Natural killer cell treated with Interleukin-12 subunit alpha and Interleukin-12 subunit beta and Interleukin-15 and Interleukin-18, amount 100 ng/mL, for 72 hours (primary cell): ENCODE results near the gene LRRC36. TPM values are rescaled to one million over a fixed set of nuclear protein-coding genes. Genes with fewer than 3 reads are reported as not detected.

Experiments
- ATAC-seq, 2 donors: fragments of 150-1000 bp; cut with Tn5 transposase in 1 of 2; sonication (Bioruptor Pico), chemical (Tn5 transposase) in 1 of 2; 2 replicates each; pipeline ENCODE4 v1.10.0; 2021
- DNase-seq: peaks from one replicate; pipeline ENCODE4 v3.0.0; 2022; ENCODE audit warnings: low spot score
- H3K27ac Mint-ChIP-seq, 2 donors: 1 replicate in 1 of 2; 2 replicates in 1 of 2; pipeline ENCODE4 v1.8.0; 2022; ENCODE audit warnings: mixed read lengths in 2 of 2, mild to moderate bottlenecking in 1 of 2, moderate library complexity in 1 of 2
- H3K27me3 Mint-ChIP-seq, 2 donors: 1 replicate in 1 of 2; 2 replicates in 1 of 2; pipeline ENCODE4 v1.8.0; 2022; ENCODE audit warnings: mixed read lengths in 2 of 2
- H3K36me3 Mint-ChIP-seq: one replicate; pipeline ENCODE4 v1.8.0; 2022; ENCODE audit warnings: mixed read lengths
- H3K4me1 Mint-ChIP-seq, 2 donors: 1 replicate in 1 of 2; 2 replicates in 1 of 2; pipeline ENCODE4 v1.8.0; 2022; ENCODE audit warnings: low read depth in 2 of 2, mixed read lengths in 2 of 2, mild to moderate bottlenecking in 1 of 2
- H3K4me3 Mint-ChIP-seq: one replicate; pipeline ENCODE4 v1.8.0; 2022; ENCODE audit warnings: mixed read lengths
- H3K9me3 Mint-ChIP-seq: 2 replicates; pipeline ENCODE4 v1.8.0; 2022; ENCODE audit warnings: mixed read lengths
- total RNA-seq, 2 donors: library from RNA; stranded (reverse); gene quantifications; one replicate each; pipeline ENCODE4 v1.2.3, GENCODE V29; 2022

Gene LRRC36
- total RNA-seq, 2 donors from 2014 or later: 0.61 TPM; not detected in 1

GRCh38 chr16:67284699-67285646 lies 41.6 kb upstream of the LRRC36 start:
- DNase-seq: no peak
- no peak for ATAC-seq
- Mint-ChIP-seq H3K4me3 (no peak overlapping the region), H3K27ac (no peak overlapping the region), H3K9me3 (no peaks in the 10 kb centered on the region), H3K4me1 (peaks cover 7% of the 10 kb centered on the region in 2 donors), H3K27me3 (no peaks in the 10 kb centered on the region), H3K36me3 (no peaks in the 10 kb centered on the region)

GRCh38 chr16:67286441-67287235 lies 40.0 kb upstream of the LRRC36 start:
- no peak overlapping the region for H3K4me3 Mint-ChIP-seq
- H3K9me3 Mint-ChIP-seq: no peaks in the 10 kb centered on the region
- H3K36me3 Mint-ChIP-seq: no peaks in the 10 kb centered on the region
- ATAC-seq: no peak
- DNase-seq: no peak
- H3K27me3 Mint-ChIP-seq: no peaks in the 10 kb centered on the region
- no peak overlapping the region for H3K27ac Mint-ChIP-seq
- peaks cover 7 to 11% of the 10 kb centered on the region in 2 donors for H3K4me1 Mint-ChIP-seq

DNA sequence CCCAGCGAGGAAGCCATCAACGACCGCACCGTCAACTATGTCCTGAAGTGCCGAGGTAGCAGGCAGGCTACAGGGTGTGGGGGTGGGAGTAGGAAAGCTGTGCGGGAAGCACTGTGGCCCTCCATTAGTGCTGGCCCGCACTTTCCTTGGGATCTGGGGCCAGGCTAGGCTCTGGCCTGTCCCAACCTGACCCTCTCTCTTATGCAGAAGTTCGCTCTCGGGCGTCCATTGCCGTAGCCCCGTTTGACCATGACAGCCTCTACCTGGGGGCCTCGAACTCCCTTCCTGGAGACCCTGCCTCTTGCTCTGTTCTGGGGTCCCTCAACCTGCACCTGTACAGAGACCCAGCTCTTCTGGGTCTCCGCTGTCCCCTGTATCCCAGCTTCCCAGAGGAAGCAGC lies 38.7 kb upstream of the LRRC36 start:
- DNase-seq (no peak), ATAC-seq (no peak)
- Mint-ChIP-seq H3K9me3 (no peaks in the 10 kb centered on the region), H3K27me3 (no peaks in the 10 kb centered on the region), H3K4me1 (peaks cover 7 to 11% of the 10 kb centered on the region in 2 donors), H3K36me3 (no peaks in the 10 kb centered on the region), H3K4me3 (no peak overlapping the region), H3K27ac (no peak overlapping the region)

GRCh38 chr16:67291461-67291860 lies 35.2 kb upstream of the LRRC36 start:
- Mint-ChIP-seq H3K4me3 (no peak overlapping the region), H3K27me3 (no peaks in the 10 kb centered on the region), H3K9me3 (no peaks in the 10 kb centered on the region), H3K4me1 (peaks cover 7 to 17% of the 10 kb centered on the region in 2 donors), H3K36me3 (no peaks in the 10 kb centered on the region), H3K27ac (no peak overlapping the region)
- DNase-seq: no peak
- ATAC-seq: no peak

- Mint-ChIP-seq H3K27ac (no peak overlapping the region), H3K4me3 (no peak overlapping the region)
- ATAC-seq: no peak
Measured at GRCh38 chr16:67294171-67294757, 32.4 kb upstream of the LRRC36 start.

DNA sequence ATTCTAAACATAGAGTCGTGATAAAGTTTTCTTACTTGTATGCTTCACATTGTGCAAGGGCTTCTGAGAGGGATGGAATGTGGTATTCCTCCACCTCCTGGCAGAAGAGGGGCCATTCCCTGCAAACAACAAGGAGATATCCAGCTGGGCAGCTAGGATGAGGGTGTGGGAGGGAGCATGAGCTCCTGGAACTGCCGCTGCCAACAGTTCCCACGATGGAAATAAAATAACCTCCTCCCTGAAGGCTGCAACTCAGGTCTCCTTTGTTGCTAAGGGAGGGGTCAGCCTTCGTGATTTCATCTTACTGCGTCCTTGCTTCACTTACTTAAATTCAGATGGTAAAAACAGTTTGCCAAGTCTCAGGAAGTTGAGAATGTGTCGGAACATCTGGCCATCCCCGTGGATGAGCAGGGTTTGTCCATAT lies 31.7 kb upstream of the LRRC36 start:
- no peaks in the 10 kb centered on the region for H3K27me3 Mint-ChIP-seq
- peaks cover under 1 to 11% of the 10 kb centered on the region in 2 donors for H3K4me1 Mint-ChIP-seq
- H3K9me3 Mint-ChIP-seq: no peaks in the 10 kb centered on the region
- DNase-seq (peak; percentile 32), ATAC-seq (no peak)
- H3K4me3 Mint-ChIP-seq: no peak overlapping the region
- no peak overlapping the region for H3K27ac Mint-ChIP-seq
- H3K36me3 Mint-ChIP-seq: no peaks in the 10 kb centered on the region

More at GRCh38 chr16:67294171-67294757, 32.4 kb upstream of the LRRC36 start:
- Mint-ChIP-seq H3K4me1 (peaks cover 7 to 17% of the 10 kb centered on the region in 2 donors), H3K27me3 (no peaks in the 10 kb centered on the region), H3K9me3 (no peaks in the 10 kb centered on the region), H3K36me3 (no peaks in the 10 kb centered on the region)
- DNase-seq: peak; percentile 55

GRCh38 chr16:67296420-67296819 lies 30.2 kb upstream of the LRRC36 start:
- Mint-ChIP-seq H3K36me3 (no peaks in the 10 kb centered on the region), H3K4me3 (no peak overlapping the region), H3K4me1 (peaks cover 0 to 6% of the 10 kb centered on the region in 2 donors), H3K27me3 (no peaks in the 10 kb centered on the region), H3K9me3 (no peaks in the 10 kb centered on the region), H3K27ac (no peak overlapping the region)
- no peak for DNase-seq
- ATAC-seq: no peak

DNA sequence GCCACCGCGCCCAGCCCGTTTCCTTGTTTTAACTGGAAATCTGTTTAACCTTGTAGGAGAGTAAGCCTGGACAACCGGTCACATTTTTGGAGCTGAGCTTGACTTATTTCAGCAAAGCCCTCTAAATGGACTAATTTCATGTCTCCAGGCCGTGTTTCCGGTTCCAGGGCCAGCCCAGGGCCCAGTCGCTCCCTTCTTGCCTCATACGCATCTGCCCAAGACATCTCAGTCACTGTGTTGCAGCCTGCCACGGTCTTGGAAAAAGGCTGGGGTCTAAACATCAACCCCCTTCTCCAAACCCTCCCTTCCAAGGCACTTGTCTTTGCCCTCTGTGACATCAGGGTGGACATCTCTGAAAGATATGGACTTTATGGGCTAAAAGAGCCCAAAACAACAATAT lies 28.3 kb upstream of the LRRC36 start:
- ATAC-seq: no peak
- Mint-ChIP-seq H3K36me3 (no peaks in the 10 kb centered on the region), H3K27ac (no peak overlapping the region), H3K9me3 (no peaks in the 10 kb centered on the region), H3K27me3 (no peaks in the 10 kb centered on the region), H3K4me3 (no peak overlapping the region), H3K4me1 (peaks cover 0 to 6% of the 10 kb centered on the region in 2 donors)
- DNase-seq: peak; percentile 31

DNA sequence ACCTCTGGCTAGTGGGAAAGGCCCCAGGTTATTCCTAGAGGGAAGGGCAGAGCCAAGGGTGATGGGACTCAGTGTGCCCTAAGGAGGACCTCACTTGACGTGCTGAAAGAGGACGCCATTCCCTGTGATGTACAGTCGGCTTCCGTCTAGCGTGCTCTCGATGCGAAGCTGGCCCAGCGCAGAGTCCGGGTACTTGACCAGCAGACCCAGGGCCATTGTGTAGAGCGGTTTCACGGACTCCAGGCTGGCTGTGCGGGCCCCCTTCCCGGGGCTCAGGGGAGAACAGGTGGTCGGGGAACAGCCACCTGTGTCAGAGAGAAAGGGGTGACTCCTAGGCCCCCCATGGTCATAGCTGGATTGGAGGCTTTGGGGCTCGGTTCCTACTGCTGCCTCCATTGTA lies 27.3 kb upstream of the LRRC36 start:
- Mint-ChIP-seq H3K4me1 (peaks cover 0 to 5% of the 10 kb centered on the region in 2 donors), H3K27ac (no peak overlapping the region), H3K9me3 (no peaks in the 10 kb centered on the region), H3K27me3 (no peaks in the 10 kb centered on the region), H3K36me3 (no peaks in the 10 kb centered on the region), H3K4me3 (no peak overlapping the region)
- DNase-seq: no peak
- no peak for ATAC-seq

GRCh38 chr16:67301080-67301782 lies 25.4 kb upstream of the LRRC36 start:
- Mint-ChIP-seq H3K4me1 (no peaks in the 10 kb centered on the region), H3K27me3 (peaks cover 0 to 3% of the 10 kb centered on the region in 2 donors), H3K36me3 (no peaks in the 10 kb centered on the region), H3K4me3 (no peak overlapping the region), H3K27ac (no peak overlapping the region), H3K9me3 (no peaks in the 10 kb centered on the region)
- DNase-seq (no peak), ATAC-seq (no peak)

- H3K9me3 Mint-ChIP-seq: no peaks in the 10 kb centered on the region
- H3K27ac Mint-ChIP-seq: no peak overlapping the region
- DNase-seq (no peak), ATAC-seq (no peak)
- no peaks in the 10 kb centered on the region for H3K4me1 Mint-ChIP-seq
- no peak overlapping the region for H3K4me3 Mint-ChIP-seq
- no peaks in the 10 kb centered on the region for H3K36me3 Mint-ChIP-seq
- H3K27me3 Mint-ChIP-seq: peaks cover 0 to 5% of the 10 kb centered on the region in 2 donors
Measured at GRCh38 chr16:67302076-67302475, 24.5 kb upstream of the LRRC36 start.

DNA sequence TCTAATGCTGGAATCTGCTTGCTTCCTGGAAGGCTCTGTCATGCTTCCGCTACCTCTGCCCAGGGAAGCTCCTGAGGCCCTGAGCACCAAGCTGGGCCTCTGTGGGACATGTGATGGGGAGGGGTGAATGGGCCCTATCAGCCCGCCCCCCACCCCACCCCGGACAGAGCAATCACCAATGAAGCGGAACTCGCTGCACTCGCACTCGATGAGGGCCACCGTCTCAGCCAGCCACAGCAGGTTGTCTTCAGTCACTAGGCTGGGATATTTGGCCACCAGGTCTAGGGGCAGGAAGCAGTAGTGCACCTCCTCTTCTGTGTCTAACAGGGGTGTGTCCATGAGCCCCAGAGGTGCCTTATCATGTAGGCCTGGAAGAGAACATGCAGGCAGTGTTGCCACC lies 23.6 kb upstream of the LRRC36 start:
- Mint-ChIP-seq H3K36me3 (no peaks in the 10 kb centered on the region), H3K4me3 (no peak overlapping the region), H3K27ac (no peak overlapping the region), H3K9me3 (no peaks in the 10 kb centered on the region), H3K27me3 (peaks cover 0 to 5% of the 10 kb centered on the region in 2 donors), H3K4me1 (no peaks in the 10 kb centered on the region)
- ATAC-seq (no peak), DNase-seq (no peak)

- H3K4me1 Mint-ChIP-seq: peaks cover 0 to 4% of the 10 kb centered on the region in 2 donors
- no peak for ATAC-seq
- peak overlapping the region in 1 of 2 donors; percentile 34 for H3K27ac Mint-ChIP-seq
- peaks cover 0 to 8% of the 10 kb centered on the region in 2 donors for H3K27me3 Mint-ChIP-seq
- no peaks in the 10 kb centered on the region for H3K36me3 Mint-ChIP-seq
- no peak for DNase-seq
- H3K9me3 Mint-ChIP-seq: no peaks in the 10 kb centered on the region
- no peak overlapping the region for H3K4me3 Mint-ChIP-seq
Measured at GRCh38 chr16:67304020-67304419, 22.6 kb upstream of the LRRC36 start.
